Central memory CD8-positive, alpha-beta T cell (primary cell): Measurements from ENCODE around the gene KCNMA1.

Experiments
- ATAC-seq: fragments of 150-1000 bp; cut with Tn5 transposase; replicated peaks from 2 replicates; pipeline ENCODE4 v1.10.0; 2022; ENCODE audit warnings: mild to moderate bottlenecking, moderate FRiP score, moderate number of reproducible peaks; ENCODE audit not compliant: poor library complexity, severe bottlenecking; ENCODE audit errors: extremely low read depth
- DNase-seq, 2 donors: peaks; one replicate each; pipeline ENCODE4 v3.0.0; 2021; ENCODE audit warnings: low spot score in 2 of 2
- H3K27ac Mint-ChIP-seq: one replicate; pipeline ENCODE4 v1.8.0; 2022; ENCODE audit warnings: low read depth, mild to moderate bottlenecking, moderate library complexity, mixed read lengths
- H3K27me3 Mint-ChIP-seq: one replicate; pipeline ENCODE4 v1.8.0; 2022; ENCODE audit warnings: mixed read lengths
- H3K36me3 Mint-ChIP-seq: one replicate; pipeline ENCODE4 v1.8.0; 2022; ENCODE audit warnings: mild to moderate bottlenecking, moderate library complexity, mixed read lengths; ENCODE audit not compliant: insufficient read depth
- H3K4me1 Mint-ChIP-seq: one replicate; pipeline ENCODE4 v1.8.0; 2022; ENCODE audit warnings: mixed read lengths
- H3K4me3 Mint-ChIP-seq: one replicate; pipeline ENCODE4 v1.8.0; 2022; ENCODE audit warnings: mild to moderate bottlenecking, moderate library complexity, mixed read lengths
- H3K9me3 Mint-ChIP-seq: one replicate; pipeline ENCODE4 v1.8.0; 2022; ENCODE audit warnings: mixed read lengths

The KCNMA1 gene

GRCh38 chr10:77401683-77402082, 235.9 kb downstream of the KCNMA1 start:
- ATAC-seq (no peak), DNase-seq (no peak)
- H3K4me3 Mint-ChIP-seq: no peak overlapping the region
- H3K27ac Mint-ChIP-seq: no peak overlapping the region
- H3K27me3 Mint-ChIP-seq: peaks cover 30% of the 10 kb centered on the region
- H3K4me1 Mint-ChIP-seq: no peaks in the 10 kb centered on the region
- H3K9me3 Mint-ChIP-seq: no peaks in the 10 kb centered on the region
- no peaks in the 10 kb centered on the region for H3K36me3 Mint-ChIP-seq

GRCh38 chr10:77400033-77400432, 237.6 kb downstream of the KCNMA1 start:
- no peaks in the 10 kb centered on the region for H3K4me1 Mint-ChIP-seq
- H3K27me3 Mint-ChIP-seq: peaks cover 30% of the 10 kb centered on the region
- no peak overlapping the region for H3K4me3 Mint-ChIP-seq
- H3K9me3 Mint-ChIP-seq: no peaks in the 10 kb centered on the region
- no peaks in the 10 kb centered on the region for H3K36me3 Mint-ChIP-seq
- no peak overlapping the region for H3K27ac Mint-ChIP-seq
- DNase-seq: no peak
- no peak for ATAC-seq

GRCh38 chr10:77398986-77399755, 238.4 kb downstream of the KCNMA1 start:
- Mint-ChIP-seq H3K36me3 (no peaks in the 10 kb centered on the region), H3K27me3 (peaks cover 30% of the 10 kb centered on the region), H3K4me3 (no peak overlapping the region), H3K27ac (no peak overlapping the region), H3K9me3 (no peaks in the 10 kb centered on the region), H3K4me1 (no peaks in the 10 kb centered on the region)
- DNase-seq (no peak), ATAC-seq (no peak)

GRCh38 chr10:77398558-77398957, 239.1 kb downstream of the KCNMA1 start:
- H3K27me3 Mint-ChIP-seq: peaks cover 26% of the 10 kb centered on the region
- no peaks in the 10 kb centered on the region for H3K4me1 Mint-ChIP-seq
- no peaks in the 10 kb centered on the region for H3K36me3 Mint-ChIP-seq
- no peak for DNase-seq
- no peaks in the 10 kb centered on the region for H3K9me3 Mint-ChIP-seq
- no peak overlapping the region for H3K27ac Mint-ChIP-seq
- ATAC-seq: no peak
- no peak overlapping the region for H3K4me3 Mint-ChIP-seq

- Mint-ChIP-seq H3K4me1 (no peaks in the 10 kb centered on the region), H3K4me3 (no peak overlapping the region), H3K27ac (no peak overlapping the region), H3K27me3 (peaks cover 12% of the 10 kb centered on the region), H3K36me3 (peaks cover 2% of the 10 kb centered on the region), H3K9me3 (no peaks in the 10 kb centered on the region)
- DNase-seq (no peak), ATAC-seq (no peak)
These were observed 240.5 kb downstream of the KCNMA1 start for GRCh38 chr10:77397103-77397502.

- ATAC-seq (no peak), DNase-seq (no peak)
- H3K27ac Mint-ChIP-seq: no peak overlapping the region
- peaks cover 4% of the 10 kb centered on the region for H3K27me3 Mint-ChIP-seq
- H3K4me1 Mint-ChIP-seq: no peaks in the 10 kb centered on the region
- no peaks in the 10 kb centered on the region for H3K9me3 Mint-ChIP-seq
- no peak overlapping the region for H3K4me3 Mint-ChIP-seq
- H3K36me3 Mint-ChIP-seq: peaks cover 2% of the 10 kb centered on the region
These were observed 241.3 kb downstream of the KCNMA1 start for GRCh38 chr10:77396290-77396689.

GRCh38 chr10:77393821-77394501, 243.6 kb downstream of the KCNMA1 start:
- ATAC-seq (no peak), DNase-seq (no peak)
- H3K36me3 Mint-ChIP-seq: peaks cover 2% of the 10 kb centered on the region
- no peaks in the 10 kb centered on the region for H3K27me3 Mint-ChIP-seq
- no peaks in the 10 kb centered on the region for H3K9me3 Mint-ChIP-seq
- no peak overlapping the region for H3K27ac Mint-ChIP-seq
- H3K4me3 Mint-ChIP-seq: no peak overlapping the region
- H3K4me1 Mint-ChIP-seq: no peaks in the 10 kb centered on the region

- Mint-ChIP-seq H3K4me3 (no peak overlapping the region), H3K27me3 (no peaks in the 10 kb centered on the region), H3K4me1 (no peaks in the 10 kb centered on the region), H3K27ac (no peak overlapping the region), H3K9me3 (no peaks in the 10 kb centered on the region), H3K36me3 (peaks cover 2% of the 10 kb centered on the region)
- DNase-seq: no peak
- ATAC-seq: no peak
These were observed 244.2 kb downstream of the KCNMA1 start for GRCh38 chr10:77393411-77393810.

- Mint-ChIP-seq H3K4me3 (no peak overlapping the region), H3K27ac (no peak overlapping the region), H3K9me3 (no peaks in the 10 kb centered on the region), H3K36me3 (peaks cover 2% of the 10 kb centered on the region), H3K27me3 (no peaks in the 10 kb centered on the region), H3K4me1 (no peaks in the 10 kb centered on the region)
- ATAC-seq (no peak), DNase-seq (no peak)
These were observed 244.8 kb downstream of the KCNMA1 start for GRCh38 chr10:77392851-77393250.

GRCh38 chr10:77392236-77392721, 245.3 kb downstream of the KCNMA1 start:
- no peak for ATAC-seq
- no peaks in the 10 kb centered on the region for H3K9me3 Mint-ChIP-seq

GRCh38 chr10:77391605-77392235, 245.9 kb downstream of the KCNMA1 start:
- H3K36me3 Mint-ChIP-seq: peaks cover 2% of the 10 kb centered on the region
- H3K9me3 Mint-ChIP-seq: no peaks in the 10 kb centered on the region
- H3K4me3 Mint-ChIP-seq: no peak overlapping the region
- H3K27me3 Mint-ChIP-seq: no peaks in the 10 kb centered on the region
- ATAC-seq (no peak), DNase-seq (no peak)
- peaks cover 5% of the 10 kb centered on the region for H3K4me1 Mint-ChIP-seq
- H3K27ac Mint-ChIP-seq: no peak overlapping the region

More at GRCh38 chr10:77392236-77392721, 245.3 kb downstream of the KCNMA1 start:
- Mint-ChIP-seq H3K27me3 (no peaks in the 10 kb centered on the region), H3K4me1 (no peaks in the 10 kb centered on the region), H3K36me3 (peaks cover 2% of the 10 kb centered on the region), H3K27ac (no peak overlapping the region), H3K4me3 (no peak overlapping the region)
- no peak for DNase-seq

GRCh38 chr10:77390481-77390891, 247.1 kb downstream of the KCNMA1 start:
- Mint-ChIP-seq H3K27me3 (no peaks in the 10 kb centered on the region), H3K4me1 (peaks cover 9% of the 10 kb centered on the region), H3K9me3 (no peaks in the 10 kb centered on the region), H3K36me3 (peaks cover 2% of the 10 kb centered on the region), H3K4me3 (no peak overlapping the region), H3K27ac (no peak overlapping the region)
- ATAC-seq: no peak
- no peak for DNase-seq
